Caco-2 (cell line): ENCODE results near the gene SCTR. TPM values are rescaled to one million over a fixed set of nuclear protein-coding genes. Genes with fewer than 3 reads are reported as not detected.

Experiments used
- BruUV-seq: library from RNA; stranded (reverse); fragments of 400-500 nt; replicated peaks from 2 replicates; lab custom pipeline; 2021; lab: Mats Ljungman, UMichigan
- CTCF ChIA-PET: fragments of 300-600 bp; sonication (Branson Sonifier 250); formaldehyde crosslinking; loops from one replicate; lab custom pipeline; 2022; ENCODE audit warnings: antibody characterized with exemption; lab: Charles Lee
- POLR2A ChIA-PET: fragments of 300-600 bp; sonication (Branson Sonifier 250); formaldehyde crosslinking; loops from one replicate; lab custom pipeline; 2022; ENCODE audit warnings: antibody characterized with exemption; lab: Charles Lee
- DNase-seq, 2 experiments: peaks; one replicate each; pipeline versions ENCODE4 v3.0.0 to v3.0.0-alpha.2; 2020 to 2022
- H3K27me3 ChIP-seq: replicated peaks from 2 replicates; pipeline ENCODE4 v1.6.0; 2011; ENCODE audit warnings: low read length; ENCODE audit not compliant: control insufficient read depth, insufficient read depth
- H3K36me3 ChIP-seq: 2 replicates; pipeline ENCODE4 v1.5.1; 2011; ENCODE audit warnings: low read length; ENCODE audit not compliant: control insufficient read depth, insufficient read depth
- H3K4me1 ChIP-seq: fragments of 250-450 bp; sonication (Bioruptor Pico); 2 replicates; pipeline ENCODE4 v1.5.1; 2020; ENCODE audit warnings: mild to moderate bottlenecking
- H3K4me3 ChIP-seq: 2 replicates; pipeline ENCODE4 v1.5.1; 2011; ENCODE audit warnings: low read depth, mild to moderate bottlenecking, control low read depth, low read length
- H3K9me3 ChIP-seq: fragments of 250-450 bp; sonication (Bioruptor Pico); 2 replicates; pipeline ENCODE4 v1.5.1; 2020; ENCODE audit warnings: mild to moderate bottlenecking, moderate library complexity
- H3K27ac Mint-ChIP-seq: one replicate; pipeline ENCODE4 v1.8.0; 2022; ENCODE audit warnings: mixed read lengths; ENCODE audit not compliant: unreplicated experiment
- H3K27me3 Mint-ChIP-seq: one replicate; pipeline ENCODE4 v1.8.0; 2022; ENCODE audit warnings: mixed read lengths; ENCODE audit not compliant: insufficient read depth, unreplicated experiment
- H3K36me3 Mint-ChIP-seq: one replicate; pipeline ENCODE4 v1.8.0; 2022; ENCODE audit warnings: mild to moderate bottlenecking, mixed read lengths; ENCODE audit not compliant: insufficient read depth, unreplicated experiment
- H3K4me1 Mint-ChIP-seq: one replicate; pipeline ENCODE4 v1.8.0; 2022; ENCODE audit warnings: low read depth, mixed read lengths; ENCODE audit not compliant: unreplicated experiment
- H3K4me3 Mint-ChIP-seq: one replicate; pipeline ENCODE4 v1.8.0; 2022; ENCODE audit warnings: mild to moderate bottlenecking, moderate library complexity, mixed read lengths; ENCODE audit not compliant: unreplicated experiment
- H3K9me3 Mint-ChIP-seq: one replicate; pipeline ENCODE4 v1.8.0; 2022; ENCODE audit warnings: mixed read lengths; ENCODE audit not compliant: unreplicated experiment
- CTCF ChIP-seq, 2 experiments: fragments of 200-600 bp in 1 of 2; IDR thresholded peaks; 1 replicate in 1 of 2; 2 replicates in 1 of 2; pipeline versions ENCODE4 v1.5.1 to v1.8.0; 2011 to 2022; ENCODE audit warnings: antibody characterized with exemption in 1 of 2, control low read depth in 1 of 2, inconsistent platforms in 1 of 2, low read depth in 1 of 2, low read length in 1 of 2, mild to moderate bottlenecking in 1 of 2, moderate library complexity in 1 of 2; ENCODE audit not compliant: insufficient read depth in 1 of 2, severe bottlenecking in 1 of 2, unreplicated experiment in 1 of 2
- intact Hi-C: fragments of 100-400 bp; cut with micrococcal nuclease; formaldehyde crosslinking; loops from one replicate; pipeline ENCODE4 v1.10.0; 2022; ENCODE audit not compliant: unreplicated experiment
- total RNA-seq: library from RNA; stranded (reverse); gene quantifications from 2 replicates; pipeline ENCODE4 v1.2.3, GENCODE V29; 2022

SCTR gene
- total RNA-seq, 1 experiment from 2014 or later, result not detected

GRCh38 chr2:119544075-119544938, 20.0 kb upstream of the SCTR start, which contains the start of gene CFAP221:
Gene CFAP221, plus strand, starts transcription at chr2:119544449. Its CDS starts 1,683 bp downstream, at chr2:119546132.
- BruUV-seq, result no TSS peak
- no peak for TF ChIP-seq CTCF (IDR thresholded peaks at IDR 0.05; ENCODE audit: insufficient read depth in 1 of 2, low read depth in 1 of 2, low read length in 1 of 2, severe bottlenecking in 1 of 2, unreplicated experiment in 1 of 2)
- Histone ChIP-seq H3K27me3 (no peaks in the 10 kb centered on the region), H3K9me3 (no peaks in the 10 kb centered on the region), H3K4me3 (peak within 1 kb of the TSS; percentile 54), H3K36me3 (no peaks in the 10 kb centered on the region), H3K4me1 (peaks cover 47% of the 10 kb centered on the region)
- Mint-ChIP-seq H3K4me1 (peaks cover 29% of the 10 kb centered on the region), H3K27me3 (no peaks in the 10 kb centered on the region), H3K36me3 (peaks cover 5% of the 10 kb centered on the region), H3K27ac (no peak within 1 kb of the TSS), H3K9me3 (no peaks in the 10 kb centered on the region), H3K4me3 (peak within 1 kb of the TSS; percentile 78)
- CTCF ChIA-PET, result no interaction called here
- intact Hi-C loops, result loop anchor here (1.0 kb wide), 2 partner anchors 52 to 57 kb away; no protein-coding TSS in a partner anchor
- POLR2A ChIA-PET, result no interaction called here
- DNase-seq, result peak; percentile 85 to 88

GRCh38 chr2:119541476-119541875, 17.2 kb upstream of the SCTR start:
- no peaks in the 10 kb centered on the region for H3K9me3 Mint-ChIP-seq
- H3K4me3 Mint-ChIP-seq, result no peak overlapping the region
- no peaks in the 10 kb centered on the region for H3K27me3 Mint-ChIP-seq
- no peak for DNase-seq
- no peak for TF ChIP-seq CTCF (IDR thresholded peaks at IDR 0.05; ENCODE audit: insufficient read depth in 1 of 2, low read depth in 1 of 2, low read length in 1 of 2, severe bottlenecking in 1 of 2, unreplicated experiment in 1 of 2)
- Histone ChIP-seq H3K4me1 (peaks cover 22% of the 10 kb centered on the region), H3K9me3 (no peaks in the 10 kb centered on the region), H3K36me3 (no peaks in the 10 kb centered on the region), H3K27me3 (no peaks in the 10 kb centered on the region), H3K4me3 (no peak overlapping the region)
- no TSS peak for BruUV-seq
- POLR2A ChIA-PET, result no interaction called here
- intact Hi-C loops, result no loop called here
- no peak overlapping the region for H3K27ac Mint-ChIP-seq
- peaks cover 27% of the 10 kb centered on the region for H3K4me1 Mint-ChIP-seq
- CTCF ChIA-PET, result no interaction called here
- H3K36me3 Mint-ChIP-seq, result peaks cover 5% of the 10 kb centered on the region

- no peak overlapping the region for H3K4me3 Mint-ChIP-seq
- H3K4me1 ChIP-seq, result no peaks in the 10 kb centered on the region
- ChIA-PET POLR2A (no interaction called here), CTCF (interaction anchor here (0.7 kb wide), 1 partner anchor 61 kb away, joined by 3 read pairs; no protein-coding TSS in a partner anchor)
- H3K36me3 Mint-ChIP-seq, result no peaks in the 10 kb centered on the region
- H3K4me3 ChIP-seq, result no peak overlapping the region
- no peak overlapping the region for H3K27ac Mint-ChIP-seq
- DNase-seq, result no peak
- no peaks in the 10 kb centered on the region for H3K27me3 ChIP-seq
- TF ChIP-seq CTCF (IDR thresholded peaks at IDR 0.05; ENCODE audit: insufficient read depth in 1 of 2, low read depth in 1 of 2, low read length in 1 of 2, severe bottlenecking in 1 of 2, unreplicated experiment in 1 of 2), result no peak
- BruUV-seq, result no TSS peak
- intact Hi-C loops, result no loop called here
- no peaks in the 10 kb centered on the region for H3K36me3 ChIP-seq
- H3K9me3 Mint-ChIP-seq, result peaks cover 24% of the 10 kb centered on the region
- peaks cover 10% of the 10 kb centered on the region for H3K4me1 Mint-ChIP-seq
- peaks cover 3% of the 10 kb centered on the region; the same call in 1 of the 2 replicates for H3K9me3 ChIP-seq
- no peaks in the 10 kb centered on the region for H3K27me3 Mint-ChIP-seq
These were observed 13.5 kb upstream of the SCTR start for GRCh38 chr2:119537792-119538191.
